Lung (tissue), 12 donors: ENCODE measurements around the gene EIF1. TPM values are rescaled to one million over a fixed set of nuclear protein-coding genes. Genes with fewer than 3 reads are reported as not detected.

Experiments
- ATAC-seq: fragments of 200-7000 bp; cut with Tn5 transposase; one replicate; pipeline ENCODE4 v1.9.1; 2020; ENCODE audit warnings: moderate number of reproducible peaks; ENCODE audit not compliant: insufficient read depth, low FRiP score
- DNase-seq, 3 donors: peaks; one replicate each; pipeline ENCODE4 v3.0.0-alpha.2; 2013 to 2017
- H3K27ac ChIP-seq, 2 donors: one replicate each; pipeline ENCODE4 v1.5.1; 2013; ENCODE audit warnings: mild to moderate bottlenecking in 2 of 2, moderate library complexity in 2 of 2, control low read depth in 1 of 2, inconsistent platforms in 1 of 2, low read depth in 1 of 2, low read length in 1 of 2
- H3K27me3 ChIP-seq, 3 donors: one replicate each; pipeline ENCODE4 v1.5.1; 2013; ENCODE audit warnings: low read length in 2 of 3; ENCODE audit not compliant: control insufficient read depth in 3 of 3, insufficient read depth in 3 of 3
- H3K36me3 ChIP-seq, 4 donors: one replicate each; pipeline ENCODE4 v1.5.1; 2013; ENCODE audit warnings: low read length in 4 of 4, mild to moderate bottlenecking in 1 of 4, moderate library complexity in 1 of 4; ENCODE audit not compliant: control insufficient read depth in 4 of 4, insufficient read depth in 4 of 4
- H3K4me1 ChIP-seq, 5 donors: one replicate each; pipeline ENCODE4 v1.5.1; 2013; ENCODE audit warnings: low read length in 5 of 5, mild to moderate bottlenecking in 2 of 5, moderate library complexity in 1 of 5; ENCODE audit not compliant: control insufficient read depth in 5 of 5, insufficient read depth in 5 of 5
- H3K4me3 ChIP-seq: one replicate; pipeline ENCODE4 v1.5.1; 2013; ENCODE audit warnings: mild to moderate bottlenecking, control low read depth, moderate library complexity
- H3K9ac ChIP-seq, 2 donors: one replicate each; pipeline ENCODE4 v1.5.1; 2013; ENCODE audit warnings: low read length in 2 of 2, control low read depth in 1 of 2; ENCODE audit not compliant: insufficient read depth in 1 of 2
- H3K9me3 ChIP-seq, 4 donors: one replicate each; pipeline ENCODE4 v1.5.1; 2013; ENCODE audit warnings: low read length in 3 of 4, mild to moderate bottlenecking in 1 of 4, moderate library complexity in 1 of 4; ENCODE audit not compliant: control insufficient read depth in 4 of 4, insufficient read depth in 3 of 4
- CTCF ChIP-seq: IDR thresholded peaks from 2 replicates; pipeline ENCODE4 v1.5.1; 2012; ENCODE audit warnings: mild to moderate bottlenecking; ENCODE audit errors: control extremely low read depth, extremely low read depth
- WGBS, 2 donors: extraction: QIAGEN DNeasy Blood & Tissue Kit; methylation state at CpG; one replicate each; pipeline ENCODE4 v1.1.7; 2013; 5-methylcytosine and 5-hydroxymethylcytosine counted together
- polyA plus RNA-seq, 2 donors: library from polyadenylated mRNA; stranded (reverse); fragments of 200-250 nt; gene quantifications; one replicate each; pipeline ENCODE4 v1.2.1, GENCODE V29; 2013
- total RNA-seq, 2 donors: library from RNA; depleted of rRNA in 1 of 2; stranded (reverse); fragments of >200 nt in 1 of 2; gene quantifications; one replicate each; pipeline ENCODE4 v1.2.1, GENCODE V29; 2014 to 2021
- donor health status: control.
- donor health status: control.
- donor health status: Bipolar disorder and iron deficiency.
- donor health status: healthy.
- donor health status: DM: yes; HTN: yes; CAD: no.

The EIF1 gene
- total and polyA plus RNA-seq, 4 donors = 381 to 872 (median 676) TPM

GRCh38 chr17:41652461-41652970 is 36.2 kb upstream of the EIF1 start:
- peaks cover 0 to 4% (median 0%) of the 10 kb centered on the region in 4 donors for H3K9me3 ChIP-seq
- ATAC-seq = no peak
- no peak overlapping the region for H3K9ac ChIP-seq
- H3K4me1 ChIP-seq = peaks cover 0 to 41% (median 20%) of the 10 kb centered on the region in 5 donors
- peak overlapping the region in 1 of 2 donors; percentile 88 for H3K27ac ChIP-seq
- H3K27me3 ChIP-seq = no peaks in the 10 kb centered on the region
- 74 to 83% methylated on average over 2 to 5 of the region's 5 CpGs for WGBS, 2 donors
- no peak for TF ChIP-seq CTCF
- DNase-seq = no peak
- no peaks in the 10 kb centered on the region for H3K36me3 ChIP-seq
- H3K4me3 ChIP-seq = no peak overlapping the region

DNA sequence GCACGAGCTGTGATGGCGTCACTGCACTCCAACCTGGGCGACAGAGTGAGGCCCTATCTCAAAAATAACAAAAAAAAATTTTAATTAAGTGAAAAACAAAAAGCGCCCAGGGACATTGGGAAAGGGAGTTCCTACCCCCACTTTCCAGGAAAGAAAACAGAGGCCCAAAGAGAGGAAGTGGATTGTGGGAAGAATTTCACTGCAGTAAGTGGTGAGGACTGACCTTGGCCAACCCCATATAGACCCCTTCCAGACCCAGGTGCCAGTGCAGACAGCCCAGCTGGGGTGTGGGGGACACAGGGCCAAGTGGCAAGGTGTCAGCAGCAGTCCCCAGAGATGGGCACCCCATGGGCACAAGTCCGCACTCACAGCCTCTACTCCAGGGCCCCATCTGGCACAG is 35.3 kb upstream of the EIF1 start:
- Histone ChIP-seq H3K27ac (peak overlapping the region in 1 of 2 donors; percentile 88), H3K27me3 (no peaks in the 10 kb centered on the region), H3K9ac (peak overlapping the region in 1 of 2 donors; percentile 4), H3K9me3 (peaks cover 0 to 4% (median 0%) of the 10 kb centered on the region in 4 donors), H3K36me3 (no peaks in the 10 kb centered on the region), H3K4me1 (peaks cover 0 to 34% (median 18%) of the 10 kb centered on the region in 5 donors), H3K4me3 (no peak overlapping the region)
- TF ChIP-seq CTCF = no peak
- DNase-seq (no peak), ATAC-seq (no peak)
- WGBS, 2 donors = 88 to 89% methylated on average over 5 of the region's 5 CpGs

DNA sequence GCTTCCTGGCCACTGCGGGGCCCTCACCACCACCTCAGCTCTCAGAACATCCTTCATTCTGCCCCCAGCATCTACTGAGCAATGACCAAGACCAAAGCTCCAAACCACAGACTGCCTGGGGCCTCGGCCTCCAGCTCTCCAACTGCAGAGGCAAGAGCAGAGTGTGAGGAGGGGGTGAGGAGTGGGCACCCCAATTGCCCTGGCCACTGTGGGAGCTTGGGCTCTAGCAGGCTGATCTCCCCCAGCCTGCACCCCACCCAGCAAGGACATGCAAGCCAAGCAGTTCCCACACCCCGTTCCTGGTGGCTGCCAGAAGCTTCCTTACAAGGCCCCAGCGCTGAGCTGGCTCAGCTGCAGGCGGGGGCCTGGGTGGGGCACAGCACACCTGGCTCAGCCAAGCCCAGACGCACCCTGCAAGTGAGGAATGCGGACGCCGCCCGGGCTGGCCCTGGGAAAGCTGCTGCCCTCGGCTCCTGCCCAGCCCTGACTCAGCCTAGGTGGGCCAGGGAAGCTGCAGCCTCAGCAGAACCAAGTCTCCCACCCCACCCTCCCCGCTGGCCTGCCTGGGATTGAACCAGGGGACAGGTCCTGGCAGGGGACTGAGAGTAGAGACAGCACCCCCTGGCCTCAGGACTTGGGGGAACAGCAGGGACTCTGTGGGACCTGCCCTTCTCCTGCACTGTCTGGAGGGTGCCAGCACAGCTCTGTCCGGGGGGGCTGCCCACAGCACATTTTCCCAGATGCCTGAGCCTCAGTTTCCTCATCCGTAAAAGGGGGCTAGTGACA is 34.6 kb upstream of the EIF1 start:
- H3K36me3 ChIP-seq = no peaks in the 10 kb centered on the region
- no peak for TF ChIP-seq CTCF
- H3K27me3 ChIP-seq = no peaks in the 10 kb centered on the region
- WGBS, 2 donors = 62 to 76% methylated on average over 14 of the region's 14 CpGs
- H3K4me1 ChIP-seq = peaks cover 0 to 30% (median 18%) of the 10 kb centered on the region in 5 donors
- H3K27ac ChIP-seq = peak overlapping the region in 1 of 2 donors; percentile 92
- peak in 2 of 3 donors; percentile 58 to 64 for DNase-seq
- H3K4me3 ChIP-seq = no peak overlapping the region
- peaks cover 0 to 4% (median 0%) of the 10 kb centered on the region in 4 donors for H3K9me3 ChIP-seq
- ATAC-seq = peak; percentile 59
- H3K9ac ChIP-seq = peak overlapping the region; percentile 4 to 49
